Lung (tissue), 12 donors: ENCODE measurements around the gene SLC16A2. TPM values are rescaled to one million over a fixed set of nuclear protein-coding genes. Genes with fewer than 3 reads are reported as not detected.
A peak's percentile ranks its signal among the peaks of the same experiment; 100 is the strongest.

Experiments
- ATAC-seq: fragments of 200-7000 bp; cut with Tn5 transposase; one replicate; pipeline ENCODE4 v1.9.1; 2020; ENCODE audit warnings: moderate number of reproducible peaks; ENCODE audit not compliant: insufficient read depth, low FRiP score
- DNase-seq, 3 donors: peaks; one replicate each; pipeline ENCODE4 v3.0.0-alpha.2; 2013 to 2017
- H3K27ac ChIP-seq, 2 donors: one replicate each; pipeline ENCODE4 v1.5.1; 2013; ENCODE audit warnings: mild to moderate bottlenecking in 2 of 2, moderate library complexity in 2 of 2, control low read depth in 1 of 2, inconsistent platforms in 1 of 2, low read depth in 1 of 2, low read length in 1 of 2
- H3K27me3 ChIP-seq, 3 donors: one replicate each; pipeline ENCODE4 v1.5.1; 2013; ENCODE audit warnings: low read length in 2 of 3; ENCODE audit not compliant: control insufficient read depth in 3 of 3, insufficient read depth in 3 of 3
- H3K36me3 ChIP-seq, 4 donors: one replicate each; pipeline ENCODE4 v1.5.1; 2013; ENCODE audit warnings: low read length in 4 of 4, mild to moderate bottlenecking in 1 of 4, moderate library complexity in 1 of 4; ENCODE audit not compliant: control insufficient read depth in 4 of 4, insufficient read depth in 4 of 4
- H3K4me1 ChIP-seq, 5 donors: one replicate each; pipeline ENCODE4 v1.5.1; 2013; ENCODE audit warnings: low read length in 5 of 5, mild to moderate bottlenecking in 2 of 5, moderate library complexity in 1 of 5; ENCODE audit not compliant: control insufficient read depth in 5 of 5, insufficient read depth in 5 of 5
- H3K4me3 ChIP-seq: one replicate; pipeline ENCODE4 v1.5.1; 2013; ENCODE audit warnings: mild to moderate bottlenecking, control low read depth, moderate library complexity
- H3K9ac ChIP-seq, 2 donors: one replicate each; pipeline ENCODE4 v1.5.1; 2013; ENCODE audit warnings: low read length in 2 of 2, control low read depth in 1 of 2; ENCODE audit not compliant: insufficient read depth in 1 of 2
- H3K9me3 ChIP-seq, 4 donors: one replicate each; pipeline ENCODE4 v1.5.1; 2013; ENCODE audit warnings: low read length in 3 of 4, mild to moderate bottlenecking in 1 of 4, moderate library complexity in 1 of 4; ENCODE audit not compliant: control insufficient read depth in 4 of 4, insufficient read depth in 3 of 4
- WGBS, 2 donors: extraction: QIAGEN DNeasy Blood & Tissue Kit; methylation state at CpG; one replicate each; pipeline ENCODE4 v1.1.7; 2013; 5-methylcytosine and 5-hydroxymethylcytosine counted together
- polyA plus RNA-seq, 2 donors: library from polyadenylated mRNA; stranded (reverse); fragments of 200-250 nt; gene quantifications; one replicate each; pipeline ENCODE4 v1.2.1, GENCODE V29; 2013
- total RNA-seq, 2 donors: library from RNA; depleted of rRNA in 1 of 2; stranded (reverse); fragments of >200 nt in 1 of 2; gene quantifications; one replicate each; pipeline ENCODE4 v1.2.1, GENCODE V29; 2014 to 2021
- TF ChIP-seq, protein P1 (sequence below): IDR thresholded peaks from 2 replicates; pipeline ENCODE4 v1.5.1; 2012; ENCODE audit warnings: mild to moderate bottlenecking; ENCODE audit errors: control extremely low read depth, extremely low read depth
- donor health status: control.
- donor health status: control.
- donor health status: Bipolar disorder and iron deficiency.
- donor health status: healthy.
- donor health status: DM: yes; HTN: yes; CAD: no.

The SLC16A2 gene
- total and polyA plus RNA-seq, 4 donors: 2.1 to 13.4 (median 8.3) TPM

DNA sequence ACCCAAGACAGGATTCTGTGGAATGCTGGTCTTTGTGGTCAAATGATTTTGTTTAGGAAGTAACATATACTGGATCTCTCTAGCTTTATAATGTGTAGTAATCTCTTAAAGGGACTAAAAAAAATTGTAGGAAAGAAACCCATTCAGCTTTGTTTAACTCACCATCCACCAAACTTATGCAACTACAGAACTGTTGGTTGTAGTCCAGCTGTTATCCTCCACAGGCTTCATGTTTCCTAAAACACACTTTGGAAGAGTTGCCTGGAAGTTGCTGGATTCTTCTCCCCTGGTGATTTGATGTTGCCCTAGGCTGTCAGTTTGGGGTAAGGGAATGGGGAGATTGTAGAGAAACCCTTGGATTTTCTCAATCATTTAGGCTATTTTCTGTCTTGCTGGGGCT lies 103.8 kb downstream of the SLC16A2 start:
- peak in 2 of 3 donors; percentile 38 to 74 for DNase-seq
- ATAC-seq: no peak
- TF ChIP-seq, protein P1, sequence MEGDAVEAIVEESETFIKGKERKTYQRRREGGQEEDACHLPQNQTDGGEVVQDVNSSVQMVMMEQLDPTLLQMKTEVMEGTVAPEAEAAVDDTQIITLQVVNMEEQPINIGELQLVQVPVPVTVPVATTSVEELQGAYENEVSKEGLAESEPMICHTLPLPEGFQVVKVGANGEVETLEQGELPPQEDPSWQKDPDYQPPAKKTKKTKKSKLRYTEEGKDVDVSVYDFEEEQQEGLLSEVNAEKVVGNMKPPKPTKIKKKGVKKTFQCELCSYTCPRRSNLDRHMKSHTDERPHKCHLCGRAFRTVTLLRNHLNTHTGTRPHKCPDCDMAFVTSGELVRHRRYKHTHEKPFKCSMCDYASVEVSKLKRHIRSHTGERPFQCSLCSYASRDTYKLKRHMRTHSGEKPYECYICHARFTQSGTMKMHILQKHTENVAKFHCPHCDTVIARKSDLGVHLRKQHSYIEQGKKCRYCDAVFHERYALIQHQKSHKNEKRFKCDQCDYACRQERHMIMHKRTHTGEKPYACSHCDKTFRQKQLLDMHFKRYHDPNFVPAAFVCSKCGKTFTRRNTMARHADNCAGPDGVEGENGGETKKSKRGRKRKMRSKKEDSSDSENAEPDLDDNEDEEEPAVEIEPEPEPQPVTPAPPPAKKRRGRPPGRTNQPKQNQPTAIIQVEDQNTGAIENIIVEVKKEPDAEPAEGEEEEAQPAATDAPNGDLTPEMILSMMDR: no peak
- H3K9me3 ChIP-seq: peaks cover 0 to 1% (median 0%) of the 10 kb centered on the region in 4 donors
- H3K27ac ChIP-seq: no peak overlapping the region
- no peaks in the 10 kb centered on the region for H3K27me3 ChIP-seq
- H3K36me3 ChIP-seq: no peaks in the 10 kb centered on the region
- H3K4me3 ChIP-seq: no peak overlapping the region
- no peak overlapping the region for H3K9ac ChIP-seq
- H3K4me1 ChIP-seq: peaks cover 0 to 21% (median 3%) of the 10 kb centered on the region in 5 donors

DNA sequence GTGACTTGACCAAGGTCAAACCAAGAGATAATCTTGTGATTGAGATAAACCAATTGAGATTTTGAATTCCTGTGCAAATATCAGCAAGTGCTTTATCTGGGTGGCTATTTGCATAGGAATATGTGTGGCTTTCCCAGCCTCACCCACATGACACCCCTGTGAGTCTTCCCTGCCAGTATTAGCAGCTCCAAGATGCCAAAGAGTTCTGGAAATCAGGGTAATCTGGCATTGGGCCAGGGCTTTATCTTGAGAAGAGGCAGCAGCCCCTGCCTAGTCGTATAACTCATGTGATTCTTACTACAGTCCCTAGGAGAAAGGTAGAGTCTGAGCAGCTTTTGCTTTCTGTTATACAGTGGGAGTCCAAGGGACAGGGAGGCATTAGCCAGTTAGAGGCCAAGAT lies 105.5 kb downstream of the SLC16A2 start:
- H3K27me3 ChIP-seq: no peaks in the 10 kb centered on the region
- H3K4me1 ChIP-seq: peaks cover 0 to 16% (median 3%) of the 10 kb centered on the region in 5 donors
- H3K9ac ChIP-seq: no peak overlapping the region
- no peaks in the 10 kb centered on the region for H3K36me3 ChIP-seq
- peaks cover 0 to 1% (median 0%) of the 10 kb centered on the region in 4 donors for H3K9me3 ChIP-seq
- H3K4me3 ChIP-seq: no peak overlapping the region
- DNase-seq (no peak), ATAC-seq (no peak)
- TF ChIP-seq, protein P1: no peak
- WGBS, 2 donors: 33 to 34% methylated on average over 1 of the region's 1 CpG
- H3K27ac ChIP-seq: no peak overlapping the region

DNA sequence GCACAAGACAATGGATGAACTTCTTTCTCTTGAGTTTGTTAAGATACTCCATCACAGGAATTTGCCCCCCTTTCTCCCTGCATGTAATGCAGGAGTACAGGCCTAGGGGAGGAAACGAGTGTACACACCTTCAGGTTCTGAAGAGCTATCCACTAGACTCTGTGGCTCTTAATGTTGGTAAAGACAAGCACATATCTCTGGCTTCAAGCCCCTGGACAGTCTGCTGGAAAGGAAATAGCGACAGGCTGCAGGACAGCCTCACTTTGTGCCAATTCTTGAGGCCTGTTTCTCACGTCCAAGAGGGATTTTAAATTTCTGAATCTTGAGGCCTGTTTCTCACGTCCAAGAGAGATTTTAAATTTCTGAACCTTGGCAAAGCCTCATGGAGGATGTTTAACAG lies 106.1 kb downstream of the SLC16A2 start:
- no peak for ATAC-seq
- H3K27ac ChIP-seq: no peak overlapping the region
- 46 to 57% methylated on average over 4 of the region's 4 CpGs for whole genome bisulfite sequencing, 2 donors

More for the DNA sequence above, 106.1 kb downstream of the SLC16A2 start:
- Histone ChIP-seq H3K4me3 (no peak overlapping the region), H3K27me3 (no peaks in the 10 kb centered on the region), H3K9ac (no peak overlapping the region), H3K36me3 (no peaks in the 10 kb centered on the region), H3K9me3 (peaks cover 0 to 1% (median 0%) of the 10 kb centered on the region in 4 donors), H3K4me1 (peaks cover 0 to 15% (median 3%) of the 10 kb centered on the region in 5 donors)
- TF ChIP-seq, protein P1: no peak
- DNase-seq: peak in 1 of 3 donors; percentile 55
